Upper lobe of left lung (tissue), 6 donors: ENCODE measurements around the gene USP22. TPM values are rescaled to one million over a fixed set of nuclear protein-coding genes. Genes with fewer than 3 reads are reported as not detected.
A peak's percentile ranks its signal among the peaks of the same experiment; 100 is the strongest.

Experiments
- ATAC-seq, 2 donors: fragments of 200-7000 bp; cut with Tn5 transposase; one replicate each; pipeline ENCODE4 v1.9.1; 2022; ENCODE audit warnings: mild to moderate bottlenecking in 2 of 2, moderate library complexity in 2 of 2; ENCODE audit not compliant: low FRiP score in 2 of 2
- DNase-seq, 2 donors: peaks; one replicate each; pipeline ENCODE4 v3.0.0-alpha.2; 2019 to 2020
- H3K27ac ChIP-seq, 4 donors: fragments of 200-600 bp; sonication (generic); one replicate each; pipeline ENCODE4 v1.5.1; 2016 to 2019
- H3K27me3 ChIP-seq, 4 donors: fragments of 200-600 bp; sonication (generic); one replicate each; pipeline ENCODE4 v1.5.1; 2017 to 2019
- H3K36me3 ChIP-seq, 4 donors: fragments of 200-600 bp; sonication (generic); one replicate each; pipeline ENCODE4 v1.5.1; 2016 to 2019
- H3K4me1 ChIP-seq, 4 donors: fragments of 200-600 bp; sonication (generic); one replicate each; pipeline ENCODE4 v1.5.1; 2018 to 2019
- H3K4me3 ChIP-seq, 4 donors: fragments of 200-600 bp; sonication (generic); one replicate each; pipeline ENCODE4 v1.5.1; 2017 to 2019; ENCODE audit warnings: mild to moderate bottlenecking in 2 of 4, moderate library complexity in 1 of 4
- H3K9me3 ChIP-seq, 4 donors: fragments of 200-600 bp; sonication (generic); one replicate each; pipeline ENCODE4 v1.5.1; 2018 to 2019
- EP300 ChIP-seq, 4 donors: sonication (generic); formaldehyde crosslinking; IDR thresholded peaks; one replicate each; pipeline ENCODE4 v1.5.1; 2017; ENCODE audit warnings: antibody characterized with exemption in 4 of 4, control low read depth in 2 of 4
- POLR2A ChIP-seq, 4 donors: fragments of 450-650 bp; IDR thresholded peaks; one replicate each; pipeline ENCODE4 v1.5.1; 2016 to 2017; ENCODE audit warnings: antibody characterized with exemption in 4 of 4, mild to moderate bottlenecking in 2 of 4
- POLR2AphosphoS5 ChIP-seq, 2 donors: sonication (generic); formaldehyde crosslinking; IDR thresholded peaks; one replicate each; pipeline ENCODE4 v1.5.1; 2017; ENCODE audit warnings: antibody characterized with exemption in 2 of 2
- WGBS, 2 donors: methylation state at CpG; one replicate each; pipeline ENCODE4 v1.1.5; 2017 to 2018; 5-methylcytosine and 5-hydroxymethylcytosine counted together
- small RNA-seq, 4 donors: library from RNA; depleted of rRNA; stranded (forward); fragments of <200 nt; gene quantifications; one replicate each; pipeline ENCODE3, GENCODE V24; 2016
- total RNA-seq, 6 donors: library from RNA; depleted of rRNA in 4 of 6; stranded (reverse); fragments of >200 nt in 4 of 6; gene quantifications; one replicate each; pipeline versions ENCODE4 v1.1.0 to v1.2.1, GENCODE V29; 2016 to 2021
- TF ChIP-seq, protein P1 (sequence below), 6 experiments: fragments of 450-650 bp in 4 of 6; fragments of 200-600 bp in 2 of 6; sonication (generic) in 2 of 6; IDR thresholded peaks; one replicate each; pipeline ENCODE4 v1.5.1; 2016 to 2019; ENCODE audit warnings: antibody characterized with exemption in 6 of 6
- donor health status: DM: no; HTN: no; CAD: no; lungs with moderate emphysema.
- donor health status: DM: no; HTN: yes; CAD: no; lungs with severe emphysema.

Gene USP22
- total RNA-seq, 6 donors from 2014 or later = 134 to 302 (median 177) TPM

DNA sequence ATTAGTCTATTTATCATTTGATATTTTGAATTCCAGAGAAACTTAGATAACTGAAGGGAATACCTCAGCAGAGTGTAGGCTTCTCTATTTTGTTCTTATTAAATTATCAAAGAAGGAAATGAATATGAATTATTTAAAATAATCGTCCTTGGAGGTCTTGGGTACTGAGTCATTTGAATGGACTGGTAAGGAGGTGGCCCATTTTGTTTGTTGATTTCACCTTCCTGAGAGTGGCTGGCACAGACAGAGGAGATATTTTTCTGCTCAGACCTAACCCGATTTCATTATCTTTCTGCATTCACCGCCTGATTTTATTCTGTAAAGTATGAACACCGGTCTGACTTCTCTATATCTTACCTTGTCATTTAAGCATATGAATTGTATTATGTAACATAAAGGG, 88.0 kb downstream of the USP22 start:
- ATAC-seq = no peak
- TF ChIP-seq, protein P1, sequence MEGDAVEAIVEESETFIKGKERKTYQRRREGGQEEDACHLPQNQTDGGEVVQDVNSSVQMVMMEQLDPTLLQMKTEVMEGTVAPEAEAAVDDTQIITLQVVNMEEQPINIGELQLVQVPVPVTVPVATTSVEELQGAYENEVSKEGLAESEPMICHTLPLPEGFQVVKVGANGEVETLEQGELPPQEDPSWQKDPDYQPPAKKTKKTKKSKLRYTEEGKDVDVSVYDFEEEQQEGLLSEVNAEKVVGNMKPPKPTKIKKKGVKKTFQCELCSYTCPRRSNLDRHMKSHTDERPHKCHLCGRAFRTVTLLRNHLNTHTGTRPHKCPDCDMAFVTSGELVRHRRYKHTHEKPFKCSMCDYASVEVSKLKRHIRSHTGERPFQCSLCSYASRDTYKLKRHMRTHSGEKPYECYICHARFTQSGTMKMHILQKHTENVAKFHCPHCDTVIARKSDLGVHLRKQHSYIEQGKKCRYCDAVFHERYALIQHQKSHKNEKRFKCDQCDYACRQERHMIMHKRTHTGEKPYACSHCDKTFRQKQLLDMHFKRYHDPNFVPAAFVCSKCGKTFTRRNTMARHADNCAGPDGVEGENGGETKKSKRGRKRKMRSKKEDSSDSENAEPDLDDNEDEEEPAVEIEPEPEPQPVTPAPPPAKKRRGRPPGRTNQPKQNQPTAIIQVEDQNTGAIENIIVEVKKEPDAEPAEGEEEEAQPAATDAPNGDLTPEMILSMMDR (IDR thresholded peaks at IDR 0.05) = no peak
- TF ChIP-seq POLR2AphosphoS5 (IDR thresholded peaks at IDR 0.05) = no peak
- Histone ChIP-seq H3K36me3 (no peaks in the 10 kb centered on the region), H3K9me3 (no peaks in the 10 kb centered on the region), H3K4me3 (no peak overlapping the region), H3K27me3 (no peaks in the 10 kb centered on the region), H3K4me1 (peaks cover 0 to 11% (median 0%) of the 10 kb centered on the region in 4 donors), H3K27ac (peak overlapping the region in 2 of 4 donors; percentile 18 to 27)
- DNase-seq = no peak
- whole genome bisulfite sequencing, 2 donors = 60 to 62% methylated on average over 4 of the region's 4 CpGs

DNA sequence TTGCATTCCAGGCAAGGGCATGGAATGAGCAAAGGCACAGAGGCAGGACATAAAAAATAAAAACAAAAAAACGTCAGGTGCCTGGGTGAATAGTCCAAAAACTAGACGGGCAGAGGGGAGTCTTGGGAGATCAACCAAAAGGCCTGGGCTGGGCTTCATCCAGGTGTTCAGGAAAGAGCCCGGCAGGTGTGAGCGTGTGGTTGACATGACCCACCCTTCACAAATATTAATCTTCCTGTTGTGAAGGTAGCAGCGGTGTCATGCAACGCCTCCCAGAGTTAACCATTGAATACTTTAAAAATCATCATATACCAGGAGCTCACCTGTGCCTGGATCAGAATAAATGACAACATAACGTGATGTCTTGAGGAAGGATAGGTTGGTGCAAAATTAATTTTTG, 90.6 kb downstream of the USP22 start:
- H3K4me1 ChIP-seq = peaks cover 0 to 11% (median 0%) of the 10 kb centered on the region in 4 donors
- no peak for TF ChIP-seq POLR2A (IDR thresholded peaks at IDR 0.05)
- TF ChIP-seq, protein P1 (IDR thresholded peaks at IDR 0.05) = no peak
- no peak for TF ChIP-seq EP300 (IDR thresholded peaks at IDR 0.05)
- no peak for TF ChIP-seq POLR2AphosphoS5 (IDR thresholded peaks at IDR 0.05)
- no peaks in the 10 kb centered on the region for H3K27me3 ChIP-seq
- no peak overlapping the region for H3K4me3 ChIP-seq
- no peaks in the 10 kb centered on the region for H3K9me3 ChIP-seq
- no peak overlapping the region for H3K27ac ChIP-seq
- WGBS, 2 donors = 57 to 71% methylated on average over 6 to 7 of the region's 7 CpGs
- no peak for DNase-seq
- ATAC-seq = no peak
- H3K36me3 ChIP-seq = no peaks in the 10 kb centered on the region

Small RNA genes within 50 kb of the gene (small RNA-seq; reads per million reads assigned to genes)
- gene AC087393.1 = 0 reads per million in 4 donors

Other genes starting within 250 kb of the USP22 start
- gene DHRS7B, start 84.0 kb upstream of the USP22 start, total RNA-seq = 10 to 100 TPM; 16.8 to 47.2 (median 30.2) TPM
- gene TMEM11, start 171.2 kb upstream of the USP22 start, total RNA-seq = 10 to 100 TPM; 13.0 to 38.9 (median 21.6) TPM
- gene NATD1, start 210.4 kb upstream of the USP22 start, total RNA-seq = 10 to 100 TPM; 11.2 to 32.5 (median 16.1) TPM
- 100 to 1,000 TPM in 1 of 6 donors, 10 to 100 TPM in 5; 45.1 to 134 (median 79.5) TPM for gene MAP2K3, start 241.7 kb upstream of the USP22 start, total RNA-seq